GM19397 (cell line): Measurements from ENCODE around the gene UNC119.

ENCODE experiments used
- ATAC-seq: cut with Tn5 transposase; IDR thresholded peaks from one replicate; pipeline ENCODE4 v1.9.1; 2021; ENCODE audit warnings: mild to moderate bottlenecking, moderate library complexity; ENCODE audit not compliant: unreplicated experiment

UNC119 gene

GRCh38 chr17:28545141-28545503 is 7.3 kb downstream of the UNC119 start:
- ATAC-seq: no peak

- no peak for ATAC-seq
These were observed 7.9 kb downstream of the UNC119 start for GRCh38 chr17:28544402-28545140.

- no peak for ATAC-seq
These were observed 11.0 kb downstream of the UNC119 start for GRCh38 chr17:28541439-28541838.

- ATAC-seq: no peak
These were observed 12.2 kb downstream of the UNC119 start for GRCh38 chr17:28540231-28540630.

GRCh38 chr17:28538296-28538895 is 14.0 kb downstream of the UNC119 start:
- ATAC-seq: no peak

- no peak for ATAC-seq
These were observed 15.2 kb downstream of the UNC119 start for GRCh38 chr17:28537219-28537610.

- no peak for ATAC-seq
These were observed 15.7 kb downstream of the UNC119 start for GRCh38 chr17:28536532-28537218.

GRCh38 chr17:28534740-28535375 is 17.6 kb downstream of the UNC119 start:
- no peak for ATAC-seq

- no peak for ATAC-seq
These were observed 19.2 kb downstream of the UNC119 start for GRCh38 chr17:28533091-28533807.

GRCh38 chr17:28532050-28532960 is 20.1 kb downstream of the UNC119 start:
- no peak for ATAC-seq

GRCh38 chr17:28530926-28531325 is 21.5 kb downstream of the UNC119 start:
- ATAC-seq: no peak

- ATAC-seq: no peak
These were observed 22.2 kb downstream of the UNC119 start for GRCh38 chr17:28530250-28530649.

- ATAC-seq: no peak
These were observed 23.4 kb downstream of the UNC119 start for GRCh38 chr17:28529013-28529400.

GRCh38 chr17:28528327-28529012 is 24.0 kb downstream of the UNC119 start:
- no peak for ATAC-seq

GRCh38 chr17:28527859-28528258 is 24.6 kb downstream of the UNC119 start:
- ATAC-seq: no peak

- no peak for ATAC-seq
These were observed 25.2 kb downstream of the UNC119 start for GRCh38 chr17:28527181-28527681.

- ATAC-seq: no peak
These were observed 26.0 kb downstream of the UNC119 start for GRCh38 chr17:28526381-28526780.

- ATAC-seq: no peak
These were observed 27.7 kb downstream of the UNC119 start for GRCh38 chr17:28524476-28525424.
